ENCODE results near the gene TRPC4.

The TRPC4 gene

GRCh38 chr13:37709318-37709717, 160.3 kb downstream of the TRPC4 start:
- no peak for DNase-seq

GRCh38 chr13:37707739-37708500, 161.7 kb downstream of the TRPC4 start:
- no peak for DNase-seq

GRCh38 chr13:37706041-37706440, 163.5 kb downstream of the TRPC4 start:
- no peak for DNase-seq

GRCh38 chr13:37701972-37702371, 167.6 kb downstream of the TRPC4 start:
- no peak for DNase-seq

- DNase-seq: no peak
These were observed 168.3 kb downstream of the TRPC4 start for GRCh38 chr13:37701306-37701705.

- no peak for DNase-seq
These were observed 168.7 kb downstream of the TRPC4 start for GRCh38 chr13:37700887-37701286.

GRCh38 chr13:37695200-37695599, 174.4 kb downstream of the TRPC4 start:
- no peak for DNase-seq

GRCh38 chr13:37690361-37690760, 179.2 kb downstream of the TRPC4 start:
- no peak for DNase-seq

GRCh38 chr13:37686501-37686900, 183.1 kb downstream of the TRPC4 start:
- no peak for DNase-seq

GRCh38 chr13:37685206-37685605, 184.4 kb downstream of the TRPC4 start:
- no peak for DNase-seq

- no peak for DNase-seq
These were observed 187.1 kb downstream of the TRPC4 start for GRCh38 chr13:37682496-37682895.

- no peak for DNase-seq
These were observed 188.1 kb downstream of the TRPC4 start for GRCh38 chr13:37681281-37682032.

- DNase-seq: no peak
These were observed 189.4 kb downstream of the TRPC4 start for GRCh38 chr13:37680137-37680536.

- no peak for DNase-seq
These were observed 190.5 kb downstream of the TRPC4 start for GRCh38 chr13:37679043-37679442.

GRCh38 chr13:37669845-37670244, 199.7 kb downstream of the TRPC4 start:
- no peak for DNase-seq

- DNase-seq: no peak
These were observed 201.9 kb downstream of the TRPC4 start for GRCh38 chr13:37667702-37668101.

GRCh38 chr13:37666036-37666435, 203.5 kb downstream of the TRPC4 start:
- no peak for DNase-seq

GRCh38 chr13:37665420-37665819, 204.2 kb downstream of the TRPC4 start:
- no peak for DNase-seq

- DNase-seq: no peak
These were observed 205.8 kb downstream of the TRPC4 start for GRCh38 chr13:37663724-37664123.

- no peak for DNase-seq
These were observed 206.9 kb downstream of the TRPC4 start for GRCh38 chr13:37662624-37663023.

GRCh38 chr13:37657956-37658355, 211.6 kb downstream of the TRPC4 start:
- no peak for DNase-seq

GRCh38 chr13:37657134-37657533, 212.4 kb downstream of the TRPC4 start:
- DNase-seq: no peak

- DNase-seq: no peak
These were observed 213.2 kb downstream of the TRPC4 start for GRCh38 chr13:37656247-37656940.

GRCh38 chr13:37652596-37652995, 217.0 kb downstream of the TRPC4 start:
- no peak for DNase-seq
